ENCODE data around the gene GRM7. TPM values are rescaled to one million over a fixed set of nuclear protein-coding genes. Genes with fewer than 3 reads are reported as not detected.

The GRM7 gene
- polyA plus RNA-seq, 1 donor from 2014 or later = 23.8 TPM

GRCh38 chr3:7215706-7216105 lies 354.8 kb downstream of the GRM7 start:
- Histone ChIP-seq H3K79me2 (replicated peaks; ENCODE audit: insufficient read depth, low read length) (no peaks in the 10 kb centered on the region), H3F3A (ENCODE audit: insufficient read depth, low read length, poor library complexity, severe bottlenecking) (no peaks in the 10 kb centered on the region), H3K9ac (ENCODE audit: low read length) (no peak overlapping the region), H2AFZ (ENCODE audit: low read depth, low read length) (no peak overlapping the region), H3K27ac (ENCODE audit: low read length) (no peak overlapping the region), H3K4me2 (ENCODE audit: low read length) (no peak overlapping the region), H3K4me3 (ENCODE audit: low read length) (no peak overlapping the region), H3K9me2 (ENCODE audit: insufficient read depth, low read length) (no peaks in the 10 kb centered on the region), H3K27me3 (ENCODE audit: insufficient read depth, low read depth, low read length) (no peaks in the 10 kb centered on the region), H3K9me3 (ENCODE audit: low read length) (no peaks in the 10 kb centered on the region), H3K36me3 (ENCODE audit: insufficient read depth, low read length) (no peaks in the 10 kb centered on the region), H4K20me1 (ENCODE audit: insufficient read depth) (no peaks in the 10 kb centered on the region)
- TF ChIP-seq RAD21 (conservative IDR thresholded peaks at IDR 0.05) (no peak), POLR2AphosphoS5 (IDR thresholded peaks at IDR 0.05) (no peak), EP300 (conservative IDR thresholded peaks at IDR 0.05; ENCODE audit: poor library complexity, severe bottlenecking) (no peak), EZH2 (IDR thresholded peaks at IDR 0.05; ENCODE audit: borderline replicate concordance, insufficient read depth, low read length, poor library complexity, severe bottlenecking) (no peak), MXI1 (conservative IDR thresholded peaks at IDR 0.05; ENCODE audit: poor library complexity, severe bottlenecking) (no peak), TAF1 (IDR thresholded peaks at IDR 0.05; ENCODE audit: low read depth) (no peak), REST (IDR thresholded peaks at IDR 0.05; ENCODE audit: borderline replicate concordance) (no peak), CTCF (IDR thresholded peaks at IDR 0.05; ENCODE audit: poor library complexity, severe bottlenecking) (no peak), SMC3 (conservative IDR thresholded peaks at IDR 0.05; ENCODE audit: poor library complexity) (no peak)

GRCh38 chr3:7226393-7226792 lies 365.5 kb downstream of the GRM7 start:
- Histone ChIP-seq H3K9me2 (ENCODE audit: insufficient read depth, low read length) (no peaks in the 10 kb centered on the region), H2AFZ (ENCODE audit: low read depth, low read length) (no peak overlapping the region), H3F3A (ENCODE audit: insufficient read depth, low read length, poor library complexity, severe bottlenecking) (no peaks in the 10 kb centered on the region), H3K9ac (ENCODE audit: low read length) (no peak overlapping the region), H4K20me1 (ENCODE audit: insufficient read depth) (no peaks in the 10 kb centered on the region), H3K27ac (ENCODE audit: low read length) (no peak overlapping the region), H3K79me2 (replicated peaks; ENCODE audit: insufficient read depth, low read length) (no peaks in the 10 kb centered on the region), H3K9me3 (ENCODE audit: low read length) (no peaks in the 10 kb centered on the region), H3K4me2 (ENCODE audit: low read length) (no peak overlapping the region), H3K27me3 (ENCODE audit: insufficient read depth, low read depth, low read length) (no peaks in the 10 kb centered on the region), H3K4me3 (ENCODE audit: low read length) (no peak overlapping the region), H3K36me3 (ENCODE audit: insufficient read depth, low read length) (no peaks in the 10 kb centered on the region)
- TF ChIP-seq EP300 (conservative IDR thresholded peaks at IDR 0.05; ENCODE audit: poor library complexity, severe bottlenecking) = no peak
- no peak for TF ChIP-seq REST (IDR thresholded peaks at IDR 0.05; ENCODE audit: borderline replicate concordance)
- TF ChIP-seq EZH2 (IDR thresholded peaks at IDR 0.05; ENCODE audit: borderline replicate concordance, insufficient read depth, low read length, poor library complexity, severe bottlenecking) = no peak
- no peak for TF ChIP-seq SMC3 (conservative IDR thresholded peaks at IDR 0.05; ENCODE audit: poor library complexity)
- no peak for TF ChIP-seq TAF1 (IDR thresholded peaks at IDR 0.05; ENCODE audit: low read depth)
- TF ChIP-seq MXI1 (conservative IDR thresholded peaks at IDR 0.05; ENCODE audit: poor library complexity, severe bottlenecking) = no peak
- no peak for TF ChIP-seq POLR2AphosphoS5 (IDR thresholded peaks at IDR 0.05)
- no peak for TF ChIP-seq RAD21 (conservative IDR thresholded peaks at IDR 0.05)
- TF ChIP-seq CTCF (IDR thresholded peaks at IDR 0.05; ENCODE audit: poor library complexity, severe bottlenecking) = no peak
